22Rv1 (cell line): ENCODE measurements around the gene LRPAP1.

Source experiments
- ZFX ChIP-seq: fragments of 450-650 bp; IDR thresholded peaks from 2 replicates; pipeline ENCODE4 v1.6.1; 2017; ENCODE audit warnings: antibody characterized with exemption, borderline replicate concordance
- TF ChIP-seq, protein P1 (sequence below): fragments of 450-650 bp; IDR thresholded peaks from 2 replicates; pipeline ENCODE4 v1.5.1; 2017; ENCODE audit warnings: mild to moderate bottlenecking

DNA sequence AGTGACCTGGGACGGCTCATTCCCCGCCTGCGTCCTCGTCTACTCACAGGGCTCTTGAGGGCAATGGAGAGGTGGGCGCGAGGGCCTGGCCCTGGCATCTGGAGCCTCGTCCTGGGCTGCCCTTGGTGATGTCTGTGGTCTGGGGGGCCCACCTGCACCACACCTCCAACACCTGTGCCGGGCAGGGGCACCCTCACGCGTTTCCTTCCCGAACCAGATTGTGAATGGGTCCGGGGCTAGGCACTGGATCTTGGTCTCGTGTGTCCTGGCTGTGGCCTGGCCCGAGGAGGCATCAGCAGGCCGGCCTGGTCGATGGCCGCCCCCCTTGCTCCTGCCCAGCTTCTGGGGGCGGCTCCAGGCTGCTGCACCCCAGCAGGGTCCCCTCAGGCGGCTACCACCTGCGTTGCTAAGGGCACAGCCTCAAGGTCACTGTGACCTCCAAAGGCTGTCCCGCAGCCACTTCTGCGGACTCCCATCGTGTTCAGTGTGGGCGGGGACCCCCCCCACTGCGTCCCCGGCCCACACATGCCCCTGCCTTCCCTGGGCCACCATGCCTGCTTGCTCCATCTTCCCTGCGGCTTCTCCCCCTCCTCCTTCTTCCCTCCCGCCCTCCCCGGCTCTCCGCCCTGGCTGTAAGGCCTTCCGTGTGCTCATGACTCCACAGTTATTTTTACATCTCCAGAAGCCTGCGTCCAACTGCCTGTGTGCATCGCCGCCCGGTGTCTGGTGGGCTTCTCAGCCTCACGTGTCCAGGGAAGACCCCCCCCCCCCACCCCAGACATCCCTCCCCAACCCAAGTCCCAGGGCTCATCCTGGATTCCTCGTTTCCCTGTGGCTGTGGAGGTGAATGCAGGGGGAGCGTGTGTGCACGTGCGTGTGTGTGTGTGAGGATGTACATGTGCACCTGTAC is 65.3 kb downstream of the LRPAP1 start:
- TF ChIP-seq, protein P1, sequence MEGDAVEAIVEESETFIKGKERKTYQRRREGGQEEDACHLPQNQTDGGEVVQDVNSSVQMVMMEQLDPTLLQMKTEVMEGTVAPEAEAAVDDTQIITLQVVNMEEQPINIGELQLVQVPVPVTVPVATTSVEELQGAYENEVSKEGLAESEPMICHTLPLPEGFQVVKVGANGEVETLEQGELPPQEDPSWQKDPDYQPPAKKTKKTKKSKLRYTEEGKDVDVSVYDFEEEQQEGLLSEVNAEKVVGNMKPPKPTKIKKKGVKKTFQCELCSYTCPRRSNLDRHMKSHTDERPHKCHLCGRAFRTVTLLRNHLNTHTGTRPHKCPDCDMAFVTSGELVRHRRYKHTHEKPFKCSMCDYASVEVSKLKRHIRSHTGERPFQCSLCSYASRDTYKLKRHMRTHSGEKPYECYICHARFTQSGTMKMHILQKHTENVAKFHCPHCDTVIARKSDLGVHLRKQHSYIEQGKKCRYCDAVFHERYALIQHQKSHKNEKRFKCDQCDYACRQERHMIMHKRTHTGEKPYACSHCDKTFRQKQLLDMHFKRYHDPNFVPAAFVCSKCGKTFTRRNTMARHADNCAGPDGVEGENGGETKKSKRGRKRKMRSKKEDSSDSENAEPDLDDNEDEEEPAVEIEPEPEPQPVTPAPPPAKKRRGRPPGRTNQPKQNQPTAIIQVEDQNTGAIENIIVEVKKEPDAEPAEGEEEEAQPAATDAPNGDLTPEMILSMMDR = no peak
- TF ChIP-seq ZFX = no peak
